OCI-LY3 (cell line): ENCODE measurements around the gene E2F6.

ENCODE experiments used
- EZH2phosphoT487 ChIP-seq: fragments of 200-600 bp; shearing (Covaris generic); IDR thresholded peaks from 2 replicates; pipeline ENCODE4 v1.6.1; 2018; ENCODE audit warnings: antibody characterized with exemption, mixed run types, low read depth
- TF ChIP-seq, protein P1 (sequence below): fragments of 200-600, 300-600 bp; sonication (generic); IDR thresholded peaks from 2 replicates; pipeline ENCODE4 v1.5.1; 2014; ENCODE audit warnings: antibody characterized with exemption, low read length, low read depth

- TF ChIP-seq, protein P1, sequence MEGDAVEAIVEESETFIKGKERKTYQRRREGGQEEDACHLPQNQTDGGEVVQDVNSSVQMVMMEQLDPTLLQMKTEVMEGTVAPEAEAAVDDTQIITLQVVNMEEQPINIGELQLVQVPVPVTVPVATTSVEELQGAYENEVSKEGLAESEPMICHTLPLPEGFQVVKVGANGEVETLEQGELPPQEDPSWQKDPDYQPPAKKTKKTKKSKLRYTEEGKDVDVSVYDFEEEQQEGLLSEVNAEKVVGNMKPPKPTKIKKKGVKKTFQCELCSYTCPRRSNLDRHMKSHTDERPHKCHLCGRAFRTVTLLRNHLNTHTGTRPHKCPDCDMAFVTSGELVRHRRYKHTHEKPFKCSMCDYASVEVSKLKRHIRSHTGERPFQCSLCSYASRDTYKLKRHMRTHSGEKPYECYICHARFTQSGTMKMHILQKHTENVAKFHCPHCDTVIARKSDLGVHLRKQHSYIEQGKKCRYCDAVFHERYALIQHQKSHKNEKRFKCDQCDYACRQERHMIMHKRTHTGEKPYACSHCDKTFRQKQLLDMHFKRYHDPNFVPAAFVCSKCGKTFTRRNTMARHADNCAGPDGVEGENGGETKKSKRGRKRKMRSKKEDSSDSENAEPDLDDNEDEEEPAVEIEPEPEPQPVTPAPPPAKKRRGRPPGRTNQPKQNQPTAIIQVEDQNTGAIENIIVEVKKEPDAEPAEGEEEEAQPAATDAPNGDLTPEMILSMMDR, result no peak
- TF ChIP-seq EZH2phosphoT487, result no peak
These were observed 67.1 kb downstream of the E2F6 start for GRCh38 chr2:11398750-11399437.
